HepG2 (cell line): ENCODE results near the gene NUDT15. TPM values are rescaled to one million over a fixed set of nuclear protein-coding genes. Genes with fewer than 3 reads are reported as not detected.

Source experiments
- GTF3A ChIP-seq: sonication (generic); formaldehyde crosslinking; conservative IDR thresholded peaks from 2 replicates; pipeline ENCODE4 v1.4.0; 2020; ENCODE audit warnings: mild to moderate bottlenecking, missing genetic modification reagents
- JARID2 ChIP-seq: sonication (generic); formaldehyde crosslinking; IDR thresholded peaks from 2 replicates; pipeline ENCODE4 v1.8.1; 2023; ENCODE audit warnings: missing genetic modification reagents, inconsistent platforms; ENCODE audit not compliant: insufficient replicate concordance
- NR2C2 ChIP-seq: sonication (generic); formaldehyde crosslinking; IDR thresholded peaks from 2 replicates; pipeline ENCODE4 v1.4.0; 2020; ENCODE audit warnings: missing genetic modification reagents, mild to moderate bottlenecking, moderate library complexity, borderline replicate concordance
- RFX5 ChIP-seq: IDR thresholded peaks from 2 replicates; pipeline ENCODE4 v1.6.1; 2011; ENCODE audit warnings: low read depth, low read length, improper control_type of control experiment
- ZNF260 ChIP-seq: sonication (generic); formaldehyde crosslinking; IDR thresholded peaks from 2 replicates; pipeline ENCODE4 v1.4.0; 2020; ENCODE audit warnings: missing genetic modification reagents, low read depth, mild to moderate bottlenecking, borderline replicate concordance
- ZNF432 ChIP-seq: sonication (generic); formaldehyde crosslinking; IDR thresholded peaks from 2 replicates; pipeline ENCODE4 v1.5.0; 2020; ENCODE audit warnings: missing genetic modification reagents, mild to moderate bottlenecking, borderline replicate concordance
- polyA plus RNA-seq, 8 experiments: library from polyadenylated mRNA; depleted of rRNA in 3 of 8; stranded (reverse) in 7 of 8; unstranded in 1 of 8; fragments of >200 nt; fragmentation: Illumina TruSeq in 4 of 8; extraction: Trizol in 4 of 8; gene quantifications; 2 replicates each; pipeline versions ENCODE4 v1.2.1 to v1.2.3, GENCODE V29; 2011 to 2016; ENCODE audit warnings: low read depth in 4 of 8, missing spikeins in 1 of 8, mixed read lengths in 1 of 8; ENCODE audit not compliant: insufficient read depth in 1 of 8
- total RNA-seq, 5 experiments: library from RNA; depleted of rRNA; stranded (reverse); fragments of >200 nt; fragmentation: Illumina TruSeq; extraction: Trizol; gene quantifications; 2 replicates each; pipeline ENCODE4 v1.2.3, GENCODE V29; 2016; ENCODE audit warnings: low read depth in 1 of 5
- TF ChIP-seq, protein P1 (sequence below): sonication (generic); formaldehyde crosslinking; IDR thresholded peaks from 2 replicates; pipeline ENCODE4 v1.5.0; 2020; ENCODE audit warnings: missing genetic modification reagents
- TF ChIP-seq, protein P2 (sequence below): sonication (generic); formaldehyde crosslinking; IDR thresholded peaks from 2 replicates; pipeline ENCODE4 v1.4.0; 2020; ENCODE audit warnings: missing genetic modification reagents
- TF ChIP-seq, protein P3 (sequence below): IDR thresholded peaks from 2 replicates; pipeline ENCODE4 v1.6.1; 2018; ENCODE audit warnings: missing genetic modification reagents
- TF ChIP-seq, protein P4 (sequence below): sonication (generic); formaldehyde crosslinking; IDR thresholded peaks from 2 replicates; pipeline ENCODE4 v1.4.0; 2020; ENCODE audit warnings: missing genetic modification reagents, borderline replicate concordance
- TF ChIP-seq, protein P5 (sequence below): sonication (generic); formaldehyde crosslinking; IDR thresholded peaks from 2 replicates; pipeline ENCODE4 v1.5.0; 2020; ENCODE audit warnings: mild to moderate bottlenecking, missing genetic modification reagents
- TF ChIP-seq, protein P6 (sequence below): sonication (generic); formaldehyde crosslinking; IDR thresholded peaks from 2 replicates; pipeline ENCODE4 v1.5.0; 2020; ENCODE audit warnings: missing genetic modification reagents, mild to moderate bottlenecking, borderline replicate concordance
- TF ChIP-seq, protein P7 (sequence below), 2 experiments: sonication (generic) in 1 of 2; formaldehyde crosslinking in 1 of 2; IDR thresholded peaks; 2 replicates each; pipeline versions ENCODE4 v1.4.0 to v1.6.1; 2016 to 2020; ENCODE audit warnings: borderline replicate concordance in 1 of 2, low read depth in 1 of 2, mild to moderate bottlenecking in 1 of 2, missing genetic modification reagents in 1 of 2

Gene NUDT15
- total and polyA plus RNA-seq, 2 of the 13 experiments (the other 11 are each of a cell fraction or from before 2014, with no cell fraction given), result 21.3 to 47.3 TPM

DNA sequence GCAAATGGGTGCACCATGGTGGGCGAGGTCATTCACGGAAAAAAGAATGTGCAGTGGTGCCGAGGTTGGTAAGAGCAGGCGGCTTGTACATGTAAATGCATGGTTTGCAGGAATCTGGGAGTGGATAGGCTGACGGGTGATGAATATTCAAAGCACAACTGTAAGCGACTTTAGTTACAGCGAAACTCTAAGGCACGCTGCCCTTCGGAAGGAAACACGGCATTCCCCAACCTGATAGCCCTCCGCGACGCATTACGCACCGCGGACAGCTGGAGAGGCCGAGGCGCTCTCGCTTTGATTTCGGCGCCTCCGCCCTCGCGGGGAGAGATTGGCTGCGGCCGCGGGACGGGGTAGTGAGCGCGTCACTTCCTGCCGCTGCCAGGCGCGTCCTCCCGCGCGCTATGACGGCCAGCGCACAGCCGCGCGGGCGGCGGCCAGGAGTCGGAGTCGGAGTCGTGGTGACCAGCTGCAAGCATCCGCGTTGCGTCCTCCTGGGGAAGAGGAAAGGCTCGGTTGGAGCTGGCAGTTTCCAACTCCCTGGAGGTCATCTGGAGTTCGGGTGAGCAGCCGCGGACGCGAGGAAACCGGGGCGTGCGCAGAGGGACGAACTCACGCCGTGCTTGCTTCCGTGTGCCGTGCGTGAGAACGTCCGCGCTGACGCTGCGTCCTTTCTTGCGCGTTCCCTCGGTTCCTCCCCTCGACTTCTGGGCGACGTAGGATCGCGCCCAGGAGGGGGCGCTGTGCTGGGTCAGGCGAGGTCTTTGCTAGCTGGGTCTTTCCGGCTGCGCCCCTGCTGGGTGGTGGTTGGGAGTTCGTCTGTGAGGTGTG lies at the start of gene NUDT15 (continued):
- TF ChIP-seq ZNF260 (CRISPR knock-in tag), result no peak
- TF ChIP-seq, protein P1, sequence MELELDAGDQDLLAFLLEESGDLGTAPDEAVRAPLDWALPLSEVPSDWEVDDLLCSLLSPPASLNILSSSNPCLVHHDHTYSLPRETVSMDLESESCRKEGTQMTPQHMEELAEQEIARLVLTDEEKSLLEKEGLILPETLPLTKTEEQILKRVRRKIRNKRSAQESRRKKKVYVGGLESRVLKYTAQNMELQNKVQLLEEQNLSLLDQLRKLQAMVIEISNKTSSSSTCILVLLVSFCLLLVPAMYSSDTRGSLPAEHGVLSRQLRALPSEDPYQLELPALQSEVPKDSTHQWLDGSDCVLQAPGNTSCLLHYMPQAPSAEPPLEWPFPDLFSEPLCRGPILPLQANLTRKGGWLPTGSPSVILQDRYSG (CRISPR knock-in tag), result peak; percentile 95
- TF ChIP-seq, protein P2, sequence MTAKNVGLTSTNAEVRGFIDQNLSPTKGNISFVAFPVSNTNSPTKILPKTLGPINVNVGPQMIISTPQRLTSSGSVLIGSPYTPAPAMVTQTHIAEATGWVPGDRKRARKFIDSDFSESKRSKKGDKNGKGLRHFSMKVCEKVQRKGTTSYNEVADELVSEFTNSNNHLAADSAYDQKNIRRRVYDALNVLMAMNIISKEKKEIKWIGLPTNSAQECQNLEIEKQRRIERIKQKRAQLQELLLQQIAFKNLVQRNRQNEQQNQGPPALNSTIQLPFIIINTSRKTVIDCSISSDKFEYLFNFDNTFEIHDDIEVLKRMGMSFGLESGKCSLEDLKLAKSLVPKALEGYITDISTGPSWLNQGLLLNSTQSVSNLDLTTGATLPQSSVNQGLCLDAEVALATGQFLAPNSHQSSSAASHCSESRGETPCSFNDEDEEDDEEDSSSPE (CRISPR knock-in tag), result peak; percentile 100
- no peak for TF ChIP-seq ZNF432 (CRISPR knock-in tag)
- TF ChIP-seq, protein P3, sequence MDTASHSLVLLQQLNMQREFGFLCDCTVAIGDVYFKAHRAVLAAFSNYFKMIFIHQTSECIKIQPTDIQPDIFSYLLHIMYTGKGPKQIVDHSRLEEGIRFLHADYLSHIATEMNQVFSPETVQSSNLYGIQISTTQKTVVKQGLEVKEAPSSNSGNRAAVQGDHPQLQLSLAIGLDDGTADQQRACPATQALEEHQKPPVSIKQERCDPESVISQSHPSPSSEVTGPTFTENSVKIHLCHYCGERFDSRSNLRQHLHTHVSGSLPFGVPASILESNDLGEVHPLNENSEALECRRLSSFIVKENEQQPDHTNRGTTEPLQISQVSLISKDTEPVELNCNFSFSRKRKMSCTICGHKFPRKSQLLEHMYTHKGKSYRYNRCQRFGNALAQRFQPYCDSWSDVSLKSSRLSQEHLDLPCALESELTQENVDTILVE (CRISPR knock-in tag), result peak; percentile 80; the same call in 1 of the 2 replicates
- TF ChIP-seq JARID2 (CRISPR knock-in tag), result peak; percentile 71
- TF ChIP-seq, protein P4, sequence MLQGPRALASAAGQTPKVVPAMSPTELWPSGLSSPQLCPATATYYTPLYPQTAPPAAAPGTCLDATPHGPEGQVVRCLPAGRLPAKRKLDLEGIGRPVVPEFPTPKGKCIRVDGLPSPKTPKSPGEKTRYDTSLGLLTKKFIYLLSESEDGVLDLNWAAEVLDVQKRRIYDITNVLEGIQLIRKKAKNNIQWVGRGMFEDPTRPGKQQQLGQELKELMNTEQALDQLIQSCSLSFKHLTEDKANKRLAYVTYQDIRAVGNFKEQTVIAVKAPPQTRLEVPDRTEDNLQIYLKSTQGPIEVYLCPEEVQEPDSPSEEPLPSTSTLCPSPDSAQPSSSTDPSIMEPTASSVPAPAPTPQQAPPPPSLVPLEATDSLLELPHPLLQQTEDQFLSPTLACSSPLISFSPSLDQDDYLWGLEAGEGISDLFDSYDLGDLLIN (CRISPR knock-in tag), result no peak; the same call in 1 of the 2 replicates
- peak; percentile 88 for TF ChIP-seq NR2C2 (CRISPR knock-in tag)
- TF ChIP-seq, protein P5, sequence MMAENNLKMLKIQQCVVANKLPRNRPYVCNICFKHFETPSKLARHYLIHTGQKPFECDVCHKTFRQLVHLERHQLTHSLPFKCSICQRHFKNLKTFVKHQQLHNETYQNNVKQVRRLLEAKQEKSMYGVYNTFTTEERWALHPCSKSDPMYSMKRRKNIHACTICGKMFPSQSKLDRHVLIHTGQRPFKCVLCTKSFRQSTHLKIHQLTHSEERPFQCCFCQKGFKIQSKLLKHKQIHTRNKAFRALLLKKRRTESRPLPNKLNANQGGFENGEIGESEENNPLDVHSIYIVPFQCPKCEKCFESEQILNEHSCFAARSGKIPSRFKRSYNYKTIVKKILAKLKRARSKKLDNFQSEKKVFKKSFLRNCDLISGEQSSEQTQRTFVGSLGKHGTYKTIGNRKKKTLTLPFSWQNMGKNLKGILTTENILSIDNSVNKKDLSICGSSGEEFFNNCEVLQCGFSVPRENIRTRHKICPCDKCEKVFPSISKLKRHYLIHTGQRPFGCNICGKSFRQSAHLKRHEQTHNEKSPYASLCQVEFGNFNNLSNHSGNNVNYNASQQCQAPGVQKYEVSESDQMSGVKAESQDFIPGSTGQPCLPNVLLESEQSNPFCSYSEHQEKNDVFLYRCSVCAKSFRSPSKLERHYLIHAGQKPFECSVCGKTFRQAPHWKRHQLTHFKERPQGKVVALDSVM, result peak; percentile 60; the same call in 1 of the 2 replicates
- TF ChIP-seq, protein P6, sequence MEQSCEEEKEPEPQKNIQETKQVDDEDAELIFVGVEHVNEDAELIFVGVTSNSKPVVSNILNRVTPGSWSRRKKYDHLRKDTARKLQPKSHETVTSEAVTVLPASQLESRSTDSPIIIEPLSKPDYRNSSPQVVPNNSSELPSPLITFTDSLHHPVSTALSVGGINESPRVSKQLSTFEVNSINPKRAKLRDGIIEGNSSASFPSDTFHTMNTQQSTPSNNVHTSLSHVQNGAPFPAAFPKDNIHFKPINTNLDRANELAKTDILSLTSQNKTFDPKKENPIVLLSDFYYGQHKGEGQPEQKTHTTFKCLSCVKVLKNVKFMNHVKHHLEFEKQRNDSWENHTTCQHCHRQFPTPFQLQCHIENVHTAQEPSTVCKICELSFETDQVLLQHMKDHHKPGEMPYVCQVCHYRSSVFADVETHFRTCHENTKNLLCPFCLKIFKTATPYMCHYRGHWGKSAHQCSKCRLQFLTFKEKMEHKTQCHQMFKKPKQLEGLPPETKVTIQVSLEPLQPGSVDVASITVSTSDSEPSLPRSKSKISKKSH, result peak; percentile 98
- TF ChIP-seq GTF3A (CRISPR knock-in tag), result peak; percentile 76; the same call in 1 of the 2 replicates
- 0 out of 2 replicates have a peak, but pooled peaks have one; percentile 16 for TF ChIP-seq RFX5
- TF ChIP-seq, protein P7, sequence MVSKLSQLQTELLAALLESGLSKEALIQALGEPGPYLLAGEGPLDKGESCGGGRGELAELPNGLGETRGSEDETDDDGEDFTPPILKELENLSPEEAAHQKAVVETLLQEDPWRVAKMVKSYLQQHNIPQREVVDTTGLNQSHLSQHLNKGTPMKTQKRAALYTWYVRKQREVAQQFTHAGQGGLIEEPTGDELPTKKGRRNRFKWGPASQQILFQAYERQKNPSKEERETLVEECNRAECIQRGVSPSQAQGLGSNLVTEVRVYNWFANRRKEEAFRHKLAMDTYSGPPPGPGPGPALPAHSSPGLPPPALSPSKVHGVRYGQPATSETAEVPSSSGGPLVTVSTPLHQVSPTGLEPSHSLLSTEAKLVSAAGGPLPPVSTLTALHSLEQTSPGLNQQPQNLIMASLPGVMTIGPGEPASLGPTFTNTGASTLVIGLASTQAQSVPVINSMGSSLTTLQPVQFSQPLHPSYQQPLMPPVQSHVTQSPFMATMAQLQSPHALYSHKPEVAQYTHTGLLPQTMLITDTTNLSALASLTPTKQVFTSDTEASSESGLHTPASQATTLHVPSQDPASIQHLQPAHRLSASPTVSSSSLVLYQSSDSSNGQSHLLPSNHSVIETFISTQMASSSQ (IDR thresholded peaks at IDR 0.05; ENCODE audit: low read depth), result no peak
- TF ChIP-seq, protein P7 (CRISPR knock-in tag; IDR thresholded peaks at IDR 0.05; ENCODE audit: borderline replicate concordance), result peak; percentile 87
